ENCODE data around the gene TGM3. TPM values are rescaled to one million over a fixed set of nuclear protein-coding genes. Genes with fewer than 3 reads are reported as not detected.

The TGM3 gene
- total and polyA plus RNA-seq, 2 donors (not counting 1 experiment from before 2014, with no cell fraction given) = under 0.01 TPM; not detected in 1

DNA sequence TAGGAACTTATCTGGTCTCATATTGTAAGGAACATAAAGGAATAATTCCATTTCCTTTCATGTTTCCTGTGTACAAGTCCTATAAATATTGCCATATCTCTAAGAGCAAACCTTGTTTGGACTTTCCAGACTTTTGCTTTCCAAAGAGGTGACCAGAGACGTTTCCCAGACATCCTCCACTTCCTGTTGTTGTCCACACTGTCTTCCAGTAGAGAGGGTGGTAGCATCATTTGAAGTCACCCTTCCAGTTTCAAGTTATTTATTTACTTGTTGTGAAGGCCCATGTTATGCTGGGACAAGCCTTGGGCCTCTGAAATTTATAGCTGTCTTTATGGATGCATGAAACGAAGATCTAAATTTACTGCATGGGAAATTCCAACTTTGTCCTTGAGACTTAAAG is 10.6 kb upstream of the TGM3 start:
- no peaks in the 10 kb centered on the region for H3K36me3 ChIP-seq (ENCODE audit: control insufficient read depth, insufficient read depth, low read length)
- no peak overlapping the region for H2AFZ ChIP-seq (ENCODE audit: low read length)
- TF ChIP-seq EZH2 (IDR thresholded peaks at IDR 0.05; ENCODE audit: low read length, missing control alignments) = no peak
- TF ChIP-seq CTCF (conservative IDR thresholded peaks at IDR 0.05 in 1 of 2, IDR thresholded peaks at IDR 0.05 in 1 of 2; ENCODE audit: low read depth in 1 of 2, low read length in 2 of 2) = no peak
- H3K9me3 ChIP-seq (ENCODE audit: control insufficient read depth, insufficient read depth, low read depth, low read length) = no peaks in the 10 kb centered on the region
- no peaks in the 10 kb centered on the region for H4K20me1 ChIP-seq (ENCODE audit: control insufficient read depth, extremely low read depth, insufficient read depth, low read length)
- no peak overlapping the region for H3K4me3 ChIP-seq (replicated peaks in 1 of 4; ENCODE audit: control extremely low read depth in 1 of 4, insufficient read depth in 1 of 4, low read depth in 3 of 4, low read length in 4 of 4)
- no peaks in the 10 kb centered on the region for H3K4me1 ChIP-seq (ENCODE audit: control insufficient read depth, extremely low read depth, insufficient read depth, low read length)
- no peak overlapping the region for H3K27ac ChIP-seq (ENCODE audit: insufficient read depth, low read length)
- no peaks in the 10 kb centered on the region for H3K79me2 ChIP-seq (ENCODE audit: control insufficient read depth, insufficient read depth, low read length)
- H3K27me3 ChIP-seq (ENCODE audit: control insufficient read depth, insufficient read depth, low read length) = no peaks in the 10 kb centered on the region
- no peak overlapping the region for H3K9ac ChIP-seq (ENCODE audit: insufficient read depth, low read length)
- no peak for DNase-seq (ENCODE audit: low read depth in 2 of 2)
- H3K4me2 ChIP-seq (ENCODE audit: extremely low read depth, insufficient read depth, low read length) = no peak overlapping the region

DNA sequence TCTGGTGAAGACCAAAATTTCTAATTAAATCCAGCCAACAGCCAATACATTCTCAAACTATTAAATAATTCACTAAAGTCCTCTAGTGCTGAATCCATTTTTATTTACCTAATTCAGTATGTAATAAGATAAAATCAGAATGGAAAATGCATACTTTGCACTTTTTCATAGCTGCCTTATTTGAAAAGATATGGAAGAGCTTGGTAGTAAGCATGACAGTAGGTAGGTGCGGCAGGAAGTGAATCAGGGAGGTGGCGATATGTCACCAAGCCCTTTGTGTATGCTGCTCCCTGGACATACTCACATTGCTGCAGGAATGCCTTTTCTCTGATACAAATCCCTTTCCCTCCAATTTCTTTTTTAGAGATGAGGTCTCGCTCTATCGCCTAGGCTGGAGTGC is 10.2 kb upstream of the TGM3 start:
- H3K4me2 ChIP-seq (ENCODE audit: extremely low read depth, insufficient read depth, low read length) = no peak overlapping the region
- no peaks in the 10 kb centered on the region for H3K4me1 ChIP-seq (ENCODE audit: control insufficient read depth, extremely low read depth, insufficient read depth, low read length)
- H3K79me2 ChIP-seq (ENCODE audit: control insufficient read depth, insufficient read depth, low read length) = no peaks in the 10 kb centered on the region
- no peak overlapping the region for H2AFZ ChIP-seq (ENCODE audit: low read length)
- DNase-seq (ENCODE audit: low read depth in 2 of 2) = no peak
- H3K4me3 ChIP-seq (replicated peaks in 1 of 4; ENCODE audit: control extremely low read depth in 1 of 4, insufficient read depth in 1 of 4, low read depth in 3 of 4, low read length in 4 of 4) = no peak overlapping the region
- H3K36me3 ChIP-seq (ENCODE audit: control insufficient read depth, insufficient read depth, low read length) = no peaks in the 10 kb centered on the region
- H3K27ac ChIP-seq (ENCODE audit: insufficient read depth, low read length) = no peak overlapping the region
- H4K20me1 ChIP-seq (ENCODE audit: control insufficient read depth, extremely low read depth, insufficient read depth, low read length) = no peaks in the 10 kb centered on the region
- no peak overlapping the region for H3K9ac ChIP-seq (ENCODE audit: insufficient read depth, low read length)
- H3K9me3 ChIP-seq (ENCODE audit: control insufficient read depth, insufficient read depth, low read depth, low read length) = no peaks in the 10 kb centered on the region
- no peaks in the 10 kb centered on the region for H3K27me3 ChIP-seq (ENCODE audit: control insufficient read depth, insufficient read depth, low read length)
- TF ChIP-seq EZH2 (IDR thresholded peaks at IDR 0.05; ENCODE audit: low read length, missing control alignments) (no peak), CTCF (conservative IDR thresholded peaks at IDR 0.05 in 1 of 2, IDR thresholded peaks at IDR 0.05 in 1 of 2; ENCODE audit: low read depth in 1 of 2, low read length in 2 of 2) (no peak)

DNA sequence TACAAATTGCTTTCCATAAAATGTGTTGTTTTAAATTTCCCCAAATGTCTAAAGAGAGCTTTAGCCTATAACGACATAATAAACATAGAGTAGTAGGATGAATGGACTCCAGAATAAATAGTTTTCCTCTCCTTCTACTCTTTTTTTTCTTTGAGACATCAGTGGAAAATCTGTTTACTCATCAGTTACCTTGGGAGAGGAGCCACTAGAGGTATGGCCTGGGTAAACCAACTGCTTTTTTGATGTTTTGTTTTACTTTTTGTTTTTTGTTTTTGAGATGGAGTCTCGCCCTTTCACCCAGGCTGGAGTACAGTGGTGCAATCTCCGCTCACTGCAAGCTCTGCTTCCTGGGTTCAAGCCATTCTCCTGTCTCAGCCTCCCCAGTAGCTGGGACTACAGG is 8.3 kb upstream of the TGM3 start:
- Histone ChIP-seq H3K79me2 (ENCODE audit: control insufficient read depth, insufficient read depth, low read length) (no peaks in the 10 kb centered on the region), H4K20me1 (ENCODE audit: control insufficient read depth, extremely low read depth, insufficient read depth, low read length) (no peaks in the 10 kb centered on the region), H3K4me2 (ENCODE audit: extremely low read depth, insufficient read depth, low read length) (no peak overlapping the region), H2AFZ (ENCODE audit: low read length) (no peak overlapping the region), H3K27me3 (ENCODE audit: control insufficient read depth, insufficient read depth, low read length) (no peaks in the 10 kb centered on the region), H3K36me3 (ENCODE audit: control insufficient read depth, insufficient read depth, low read length) (no peaks in the 10 kb centered on the region), H3K4me1 (ENCODE audit: control insufficient read depth, extremely low read depth, insufficient read depth, low read length) (no peaks in the 10 kb centered on the region), H3K9ac (ENCODE audit: insufficient read depth, low read length) (no peak overlapping the region), H3K9me3 (ENCODE audit: control insufficient read depth, insufficient read depth, low read depth, low read length) (no peaks in the 10 kb centered on the region), H3K4me3 (replicated peaks in 1 of 4; ENCODE audit: control extremely low read depth in 1 of 4, insufficient read depth in 1 of 4, low read depth in 3 of 4, low read length in 4 of 4) (no peak overlapping the region), H3K27ac (ENCODE audit: insufficient read depth, low read length) (no peak overlapping the region)
- no peak for DNase-seq (ENCODE audit: low read depth in 2 of 2)
- no peak for TF ChIP-seq CTCF (conservative IDR thresholded peaks at IDR 0.05 in 1 of 2, IDR thresholded peaks at IDR 0.05 in 1 of 2; ENCODE audit: low read depth in 1 of 2, low read length in 2 of 2)
- TF ChIP-seq EZH2 (IDR thresholded peaks at IDR 0.05; ENCODE audit: low read length, missing control alignments) = no peak
